ENCODE results near the gene GNB1. TPM values are rescaled to one million over a fixed set of nuclear protein-coding genes. Genes with fewer than 3 reads are reported as not detected.

The GNB1 gene
- total RNA-seq, 1 experiment from 2014 or later = 93.7 TPM

DNA sequence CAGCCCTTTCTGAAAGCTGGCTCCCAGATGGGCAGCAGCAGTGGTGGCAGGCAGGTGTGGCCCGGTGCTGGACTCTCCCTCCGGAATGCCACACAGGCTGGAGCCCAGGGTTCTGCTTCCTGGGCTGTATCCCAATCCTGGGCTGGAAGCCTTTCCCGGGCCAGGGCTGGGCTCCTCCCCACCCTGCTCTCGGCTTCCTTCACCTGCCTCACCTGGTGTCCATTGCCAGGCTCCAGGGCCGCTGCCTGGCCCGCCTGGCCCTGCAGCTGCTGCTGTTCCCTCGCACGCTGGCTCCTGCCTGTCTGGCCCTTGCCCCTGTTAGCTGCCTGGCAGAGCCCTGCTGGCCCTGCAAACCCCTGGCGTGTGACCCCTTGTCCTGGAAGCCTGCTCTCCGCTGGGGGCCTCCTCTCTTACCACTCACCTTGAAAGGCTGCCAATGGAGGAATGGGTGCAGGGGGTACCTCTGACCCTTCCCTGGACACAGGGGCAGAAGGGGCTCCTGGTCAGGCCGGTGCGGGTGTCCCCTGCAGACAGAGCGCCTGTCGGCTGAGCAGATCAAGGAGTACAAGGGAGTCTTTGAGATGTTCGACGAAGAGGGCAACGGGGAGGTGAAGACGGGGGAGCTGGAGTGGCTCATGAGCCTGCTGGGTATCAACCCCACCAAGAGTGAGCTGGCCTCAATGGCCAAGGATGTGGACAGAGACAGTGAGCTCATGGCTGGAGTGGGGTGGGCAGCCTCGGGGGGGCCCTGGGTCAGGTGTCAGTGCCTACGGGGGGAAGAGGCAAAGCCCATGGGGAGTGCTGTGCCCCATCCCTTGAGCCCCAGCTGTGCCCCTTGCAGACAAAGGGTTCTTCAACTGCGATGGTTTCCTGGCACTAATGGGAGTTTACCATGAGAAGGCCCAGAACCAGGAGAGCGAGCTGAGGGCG is 25.3 kb upstream of the GNB1 start:
- no peaks in the 10 kb centered on the region for H3K9me2 ChIP-seq (replicated peaks; ENCODE audit: insufficient read depth, low read length)
- H3K27me3 ChIP-seq (ENCODE audit: low read length) = no peaks in the 10 kb centered on the region
- H3K27ac ChIP-seq (ENCODE audit: low read length) = no peak overlapping the region
- H2AFZ ChIP-seq (ENCODE audit: low read length) = no peak overlapping the region
- peaks cover 9% of the 10 kb centered on the region for H3K4me1 ChIP-seq (ENCODE audit: low read length)
- H3K79me2 ChIP-seq (ENCODE audit: low read length) = no peaks in the 10 kb centered on the region
- H4K20me1 ChIP-seq (ENCODE audit: insufficient read depth, low read depth, low read length) = 0 out of 2 replicates have a peak, but pooled peaks cover 4% of the 10 kb centered on the region
- no peak overlapping the region for H3K4me2 ChIP-seq (ENCODE audit: low read depth, low read length, poor library complexity, severe bottlenecking)
- no peak for DNase-seq
- H3K36me3 ChIP-seq (ENCODE audit: insufficient read depth, low read length) = no peaks in the 10 kb centered on the region
- H3K9ac ChIP-seq (ENCODE audit: low read length) = no peak overlapping the region
- no peaks in the 10 kb centered on the region for H3K9me3 ChIP-seq (ENCODE audit: low read length)
- H3K4me3 ChIP-seq (ENCODE audit: low read length) = no peak overlapping the region

DNA sequence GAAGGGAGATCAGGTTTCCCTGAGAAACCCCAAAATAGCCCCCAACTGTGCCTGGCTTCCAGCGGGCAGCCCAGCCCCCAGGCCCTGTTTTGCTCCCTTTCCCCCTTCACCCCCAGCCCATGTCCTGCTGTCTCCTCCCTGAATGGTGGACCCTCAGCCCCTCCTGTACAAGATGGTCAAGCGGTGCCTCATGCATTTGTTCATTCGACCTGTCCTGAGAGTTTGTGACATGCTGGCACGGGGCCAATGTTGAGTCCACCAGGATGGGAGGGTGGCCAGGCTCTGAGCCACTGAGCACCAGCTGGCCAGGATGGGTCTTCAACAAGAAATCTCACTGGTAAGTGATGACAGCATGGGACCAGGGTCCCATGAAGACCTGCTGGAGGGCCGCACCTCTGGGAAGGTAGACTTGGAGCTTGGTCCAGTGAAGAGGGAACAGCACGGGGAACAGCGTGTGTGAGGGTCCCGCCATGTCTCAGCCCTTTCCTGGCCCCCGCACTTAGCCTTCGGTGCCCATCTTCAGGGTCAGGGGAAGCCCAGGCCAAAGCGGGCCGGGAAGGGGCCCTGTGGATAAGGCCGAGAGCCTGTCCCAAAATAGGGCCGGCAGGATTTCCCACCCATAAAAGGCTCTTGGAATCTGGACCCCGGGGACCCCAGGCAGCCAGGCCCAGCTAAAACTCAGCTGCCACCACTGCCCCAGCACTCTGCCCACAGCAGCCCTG is 24.2 kb upstream of the GNB1 start, which contains the start of gene CALML6:
TSS of gene CALML6 (plus strand) at position 290 of the 722 bp plus-strand sequence. CDS start at position 311, 21 bp downstream.
- Histone ChIP-seq H3K4me3 (ENCODE audit: low read length) (no peak within 1 kb of the TSS), H3K79me2 (ENCODE audit: low read length) (no peaks in the 10 kb centered on the region), H3K36me3 (ENCODE audit: insufficient read depth, low read length) (no peaks in the 10 kb centered on the region), H2AFZ (ENCODE audit: low read length) (no peak within 1 kb of the TSS), H3K27me3 (ENCODE audit: low read length) (no peaks in the 10 kb centered on the region), H3K27ac (ENCODE audit: low read length) (no peak within 1 kb of the TSS), H3K9me2 (replicated peaks; ENCODE audit: insufficient read depth, low read length) (no peaks in the 10 kb centered on the region), H4K20me1 (ENCODE audit: insufficient read depth, low read depth, low read length) (0 out of 2 replicates have a peak, but pooled peaks cover 4% of the 10 kb centered on the region), H3K4me1 (ENCODE audit: low read length) (peaks cover 9% of the 10 kb centered on the region), H3K4me2 (ENCODE audit: low read depth, low read length, poor library complexity, severe bottlenecking) (no peak within 1 kb of the TSS), H3K9ac (ENCODE audit: low read length) (no peak within 1 kb of the TSS), H3K9me3 (ENCODE audit: low read length) (no peaks in the 10 kb centered on the region)
- DNase-seq = no peak

DNA sequence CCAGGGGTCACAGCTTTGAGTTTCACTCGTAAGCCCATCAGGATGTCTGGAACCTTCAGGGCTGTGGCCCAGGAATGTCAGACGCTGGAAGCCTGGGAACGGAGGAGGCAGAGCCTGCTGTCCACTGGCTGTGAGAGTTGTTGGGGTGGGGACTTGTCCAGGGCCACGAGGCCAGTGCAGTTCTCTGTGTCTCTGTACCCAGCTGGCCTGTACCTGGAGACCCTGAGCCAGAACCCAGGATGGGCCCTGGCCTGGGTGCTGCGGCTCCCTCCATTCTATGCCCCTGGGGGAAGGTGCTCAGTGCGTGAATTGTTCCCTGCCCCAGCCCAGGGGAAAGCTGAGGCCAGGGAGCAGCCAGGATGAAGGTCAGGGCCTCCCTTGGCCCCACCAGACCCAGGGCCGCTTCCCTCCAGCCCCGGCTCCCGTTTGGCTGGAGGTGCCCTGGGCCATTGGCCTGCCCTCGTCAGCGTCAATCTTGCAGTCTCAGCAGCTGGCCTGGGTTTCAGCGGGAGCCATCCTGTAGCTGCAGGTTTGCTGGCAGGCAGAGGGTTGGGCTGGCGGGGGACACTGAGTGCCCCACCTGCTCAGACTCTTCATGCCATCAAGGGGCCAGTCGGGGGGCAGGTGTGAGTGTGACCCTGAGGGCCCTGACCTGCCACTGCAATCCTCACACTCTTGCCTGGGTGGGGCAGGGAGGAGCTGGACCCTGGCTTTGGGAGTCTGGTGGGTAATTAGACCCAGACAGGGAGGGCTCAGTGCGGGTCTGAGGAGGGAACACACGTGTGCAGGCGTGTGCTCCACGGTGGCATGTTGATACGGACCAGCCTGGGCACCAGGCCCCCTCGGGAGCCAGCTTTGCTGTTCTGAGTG is 23.4 kb upstream of the GNB1 start:
- H3K9ac ChIP-seq (ENCODE audit: low read length) = no peak overlapping the region
- H3K4me2 ChIP-seq (ENCODE audit: low read depth, low read length, poor library complexity, severe bottlenecking) = no peak overlapping the region
- H3K36me3 ChIP-seq (ENCODE audit: insufficient read depth, low read length) = no peaks in the 10 kb centered on the region

DNA sequence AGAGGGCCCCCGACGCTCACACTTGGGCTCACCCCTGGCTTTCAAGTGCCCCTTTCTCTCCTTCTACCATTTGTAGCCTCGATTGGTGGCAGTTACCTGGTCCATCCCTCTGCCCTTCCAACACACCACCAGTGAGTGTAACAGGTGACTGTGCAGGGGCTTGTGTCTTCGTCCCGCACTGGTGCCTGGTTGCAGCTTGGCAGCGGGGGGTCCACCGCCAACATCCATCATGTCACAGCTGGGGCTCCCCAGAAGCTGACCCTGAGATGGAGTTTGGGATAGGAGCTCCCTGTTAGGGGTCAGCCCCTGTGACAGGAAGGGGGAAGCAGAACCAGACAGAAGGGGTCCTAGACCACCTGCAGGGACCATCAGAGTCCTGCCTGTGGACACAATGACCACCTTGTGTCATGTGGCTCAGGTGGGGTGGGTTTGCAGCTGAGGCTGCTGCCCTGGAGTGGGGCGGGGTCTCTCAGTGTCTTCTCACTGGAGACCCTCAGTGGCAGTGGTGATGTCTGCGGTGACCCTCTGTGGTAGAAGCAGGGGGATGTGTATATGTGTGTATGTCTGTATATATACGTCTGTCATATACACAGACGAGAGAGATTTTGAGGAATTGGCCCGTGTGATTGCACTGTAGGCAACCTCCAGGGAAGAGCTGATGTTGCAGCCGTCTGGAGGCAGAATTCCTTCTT is 20.6 kb upstream of the GNB1 start:
- no peak for DNase-seq
- H3K9ac ChIP-seq (ENCODE audit: low read length) = no peak overlapping the region
- no peak overlapping the region for H2AFZ ChIP-seq (ENCODE audit: low read length)

More for the DNA sequence above, 23.4 kb upstream of the GNB1 start:
- no peak overlapping the region for H3K4me3 ChIP-seq (ENCODE audit: low read length)
- no peaks in the 10 kb centered on the region for H3K9me3 ChIP-seq (ENCODE audit: low read length)
- no peak overlapping the region for H3K27ac ChIP-seq (ENCODE audit: low read length)
- H3K4me1 ChIP-seq (ENCODE audit: low read length) = peaks cover 9% of the 10 kb centered on the region
- H4K20me1 ChIP-seq (ENCODE audit: insufficient read depth, low read depth, low read length) = 0 out of 2 replicates have a peak, but pooled peaks cover 4% of the 10 kb centered on the region
- H3K9me2 ChIP-seq (replicated peaks; ENCODE audit: insufficient read depth, low read length) = no peaks in the 10 kb centered on the region
- H2AFZ ChIP-seq (ENCODE audit: low read length) = no peak overlapping the region
- no peak for DNase-seq
- H3K79me2 ChIP-seq (ENCODE audit: low read length) = no peaks in the 10 kb centered on the region
- no peaks in the 10 kb centered on the region for H3K27me3 ChIP-seq (ENCODE audit: low read length)

DNA sequence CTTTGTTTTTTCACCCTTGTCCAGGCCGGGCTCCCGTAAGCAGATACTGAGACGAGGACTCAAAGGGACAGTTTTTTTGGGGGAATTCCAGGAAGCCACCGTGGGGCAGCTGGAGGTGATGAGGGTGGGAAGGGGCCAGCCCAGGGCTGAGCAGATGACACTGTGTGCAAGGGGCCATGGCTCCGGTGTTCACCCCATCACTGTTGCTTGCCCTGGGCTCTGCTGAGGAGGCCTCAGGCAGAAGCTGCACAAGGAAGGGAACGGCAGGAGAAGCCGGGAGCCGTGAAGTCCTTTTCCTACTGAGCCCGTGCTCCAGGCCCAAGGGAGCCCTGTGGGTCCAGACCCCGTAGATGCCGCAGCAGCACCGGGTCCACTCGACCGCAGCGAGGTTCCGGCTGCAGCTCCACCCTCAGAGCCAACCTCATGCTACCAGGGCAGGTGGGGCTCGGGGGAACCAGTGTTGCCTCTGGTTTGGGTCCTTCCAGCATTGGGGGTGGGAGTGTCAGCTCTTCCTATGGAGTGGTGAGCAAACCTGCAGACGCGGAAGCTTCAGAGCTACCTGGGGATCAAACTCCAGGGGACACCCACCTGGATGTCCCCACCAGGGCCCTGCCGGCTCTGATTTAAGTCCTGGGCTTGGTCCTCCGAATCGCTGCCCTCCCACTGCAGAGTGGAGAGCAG is 19.9 kb upstream of the GNB1 start:
- peaks cover 34% of the 10 kb centered on the region for H3K4me1 ChIP-seq (ENCODE audit: low read length)
- H3K4me2 ChIP-seq (ENCODE audit: low read depth, low read length, poor library complexity, severe bottlenecking) = no peak overlapping the region
- H2AFZ ChIP-seq (ENCODE audit: low read length) = no peak overlapping the region
- H3K9me3 ChIP-seq (ENCODE audit: low read length) = no peaks in the 10 kb centered on the region
- H4K20me1 ChIP-seq (ENCODE audit: insufficient read depth, low read depth, low read length) = no peaks in the 10 kb centered on the region
- no peak overlapping the region for H3K27ac ChIP-seq (ENCODE audit: low read length)
- no peak for DNase-seq
- 0 out of 2 replicates have a peak, but pooled peaks cover 5% of the 10 kb centered on the region for H3K79me2 ChIP-seq (ENCODE audit: low read length)
- H3K4me3 ChIP-seq (ENCODE audit: low read length) = no peak overlapping the region
- H3K9me2 ChIP-seq (replicated peaks; ENCODE audit: insufficient read depth, low read length) = no peaks in the 10 kb centered on the region
- no peaks in the 10 kb centered on the region for H3K36me3 ChIP-seq (ENCODE audit: insufficient read depth, low read length)
- no peak overlapping the region for H3K9ac ChIP-seq (ENCODE audit: low read length)
- H3K27me3 ChIP-seq (ENCODE audit: low read length) = no peaks in the 10 kb centered on the region

More for the DNA sequence above, 20.6 kb upstream of the GNB1 start:
- no peaks in the 10 kb centered on the region for H3K9me3 ChIP-seq (ENCODE audit: low read length)
- no peaks in the 10 kb centered on the region for H4K20me1 ChIP-seq (ENCODE audit: insufficient read depth, low read depth, low read length)
- no peaks in the 10 kb centered on the region for H3K9me2 ChIP-seq (replicated peaks; ENCODE audit: insufficient read depth, low read length)
- no peaks in the 10 kb centered on the region for H3K36me3 ChIP-seq (ENCODE audit: insufficient read depth, low read length)
- H3K4me1 ChIP-seq (ENCODE audit: low read length) = peaks cover 28% of the 10 kb centered on the region
- no peak overlapping the region for H3K4me3 ChIP-seq (ENCODE audit: low read length)
- 0 out of 2 replicates have a peak, but pooled peaks cover 5% of the 10 kb centered on the region for H3K79me2 ChIP-seq (ENCODE audit: low read length)
- no peak overlapping the region for H3K27ac ChIP-seq (ENCODE audit: low read length)
- H3K4me2 ChIP-seq (ENCODE audit: low read depth, low read length, poor library complexity, severe bottlenecking) = no peak overlapping the region
- H3K27me3 ChIP-seq (ENCODE audit: low read length) = no peaks in the 10 kb centered on the region

DNA sequence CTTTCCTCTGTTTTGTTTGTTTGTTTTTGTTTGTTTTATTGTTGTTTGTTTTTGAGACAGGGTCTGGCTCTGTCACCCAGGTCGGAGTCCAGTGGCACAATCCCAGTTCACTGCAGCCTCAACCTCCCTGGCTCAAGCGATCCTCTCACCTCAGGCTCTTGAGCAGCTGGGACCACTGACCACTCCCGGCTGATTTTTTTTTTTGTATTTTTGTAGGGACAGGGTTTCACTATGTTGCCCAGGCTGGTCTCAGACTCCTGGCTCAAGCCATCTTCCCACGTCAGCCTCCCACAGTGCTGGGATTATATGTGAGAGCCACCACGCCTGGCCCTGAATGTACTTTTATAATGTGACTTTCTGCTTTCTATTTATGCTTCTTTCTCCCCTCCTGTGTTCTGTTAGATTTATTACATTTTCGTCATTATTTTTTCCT is 19.2 kb upstream of the GNB1 start:
- peaks cover 34% of the 10 kb centered on the region for H3K4me1 ChIP-seq (ENCODE audit: low read length)
- no peak overlapping the region for H2AFZ ChIP-seq (ENCODE audit: low read length)
- no peak overlapping the region for H3K9ac ChIP-seq (ENCODE audit: low read length)
- no peak overlapping the region for H3K4me2 ChIP-seq (ENCODE audit: low read depth, low read length, poor library complexity, severe bottlenecking)
- 0 out of 2 replicates have a peak, but pooled peaks cover 5% of the 10 kb centered on the region for H3K79me2 ChIP-seq (ENCODE audit: low read length)
- H4K20me1 ChIP-seq (ENCODE audit: insufficient read depth, low read depth, low read length) = no peaks in the 10 kb centered on the region
- H3K9me2 ChIP-seq (replicated peaks; ENCODE audit: insufficient read depth, low read length) = no peaks in the 10 kb centered on the region
- H3K27me3 ChIP-seq (ENCODE audit: low read length) = no peaks in the 10 kb centered on the region
- no peaks in the 10 kb centered on the region for H3K36me3 ChIP-seq (ENCODE audit: insufficient read depth, low read length)
- no peak overlapping the region for H3K4me3 ChIP-seq (ENCODE audit: low read length)
- H3K27ac ChIP-seq (ENCODE audit: low read length) = no peak overlapping the region
- no peaks in the 10 kb centered on the region for H3K9me3 ChIP-seq (ENCODE audit: low read length)
- DNase-seq = no peak

DNA sequence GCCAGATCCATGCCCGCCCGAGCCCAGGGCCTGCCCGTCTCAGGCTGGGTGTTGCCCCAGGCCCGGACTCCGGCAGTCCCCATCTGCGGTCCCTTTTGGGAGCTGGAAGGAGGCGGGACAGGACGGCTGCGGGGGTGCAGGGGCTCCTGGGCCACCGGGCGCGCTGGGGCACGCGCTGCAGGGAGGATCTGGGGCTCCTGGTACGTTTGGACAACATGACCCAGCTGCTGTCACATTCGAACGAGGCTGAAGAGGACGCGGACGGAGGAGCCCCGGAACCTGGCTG is 17.6 kb upstream of the GNB1 start:
- Histone ChIP-seq H3K36me3 (ENCODE audit: insufficient read depth, low read length) (no peaks in the 10 kb centered on the region), H3K4me3 (ENCODE audit: low read length) (peak overlapping the region; percentile 91), H3K27me3 (ENCODE audit: low read length) (no peaks in the 10 kb centered on the region), H2AFZ (ENCODE audit: low read length) (peak overlapping the region; percentile 69; the same call in 1 of the 2 replicates), H3K27ac (ENCODE audit: low read length) (peak overlapping the region; percentile 83), H3K9ac (ENCODE audit: low read length) (peak overlapping the region; percentile 99), H3K9me2 (replicated peaks; ENCODE audit: insufficient read depth, low read length) (no peaks in the 10 kb centered on the region), H4K20me1 (ENCODE audit: insufficient read depth, low read depth, low read length) (no peaks in the 10 kb centered on the region), H3K4me1 (ENCODE audit: low read length) (peaks cover 34% of the 10 kb centered on the region), H3K9me3 (ENCODE audit: low read length) (no peaks in the 10 kb centered on the region), H3K4me2 (ENCODE audit: low read depth, low read length, poor library complexity, severe bottlenecking) (peak overlapping the region; percentile 96), H3K79me2 (ENCODE audit: low read length) (0 out of 2 replicates have a peak, but pooled peaks cover 5% of the 10 kb centered on the region)
- peak; percentile 76 for DNase-seq
